Stimulated activated CD4-positive, alpha-beta T cell treated with anti-CD3 and anti-CD28 coated beads, Interleukin-2, amount 100 ng/mL, for 48 hours (primary cell): ENCODE results near the gene GATA3.
"Not testable (repeated sequence)": the region's sequence is repeated elsewhere in the genome, so short reads cannot be mapped to it uniquely, and the experiment has no call there.

ENCODE experiments used
- DNase-seq, 2 donors: peaks; one replicate each; pipeline ENCODE4 v3.0.0-alpha.2; 2020

Gene GATA3

GRCh38 chr10:8054494-8055407 lies at the start of gene GATA3:
TSS of gene GATA3 (plus strand) at chr10:8054688. CDS start at chr10:8055656, 968 bp downstream.
- peak; percentile 72 to 73 for DNase-seq

- DNase-seq, result no peak
Measured at GRCh38 chr10:8006274-8006999, 48.1 kb upstream of the GATA3 start.

- DNase-seq, result no peak
Measured at GRCh38 chr10:8009031-8009430, 45.5 kb upstream of the GATA3 start.

GRCh38 chr10:8013006-8013405 lies 41.5 kb upstream of the GATA3 start:
- DNase-seq, result no peak

- DNase-seq, result no peak
Measured at GRCh38 chr10:8013619-8014018, 40.9 kb upstream of the GATA3 start.

- DNase-seq, result no peak
Measured at GRCh38 chr10:8014649-8015048, 39.8 kb upstream of the GATA3 start.

GRCh38 chr10:8017277-8017676 lies 37.2 kb upstream of the GATA3 start:
- no peak for DNase-seq

- no peak for DNase-seq
Measured at GRCh38 chr10:8023321-8023720, 31.2 kb upstream of the GATA3 start.

- no peak for DNase-seq
Measured at GRCh38 chr10:8023851-8024250, 30.6 kb upstream of the GATA3 start.

- DNase-seq, result no peak
Measured at GRCh38 chr10:8026349-8027259, 27.9 kb upstream of the GATA3 start.

- DNase-seq, result not testable (repeated sequence)
Measured at GRCh38 chr10:8031211-8031610, 23.3 kb upstream of the GATA3 start.

GRCh38 chr10:8032558-8032957 lies 21.9 kb upstream of the GATA3 start:
- no peak for DNase-seq

GRCh38 chr10:8033812-8034465 lies 20.5 kb upstream of the GATA3 start:
- no peak for DNase-seq

GRCh38 chr10:8034466-8035005 lies 20.0 kb upstream of the GATA3 start:
- DNase-seq, result no peak

GRCh38 chr10:8035006-8035640 lies 19.4 kb upstream of the GATA3 start:
- no peak for DNase-seq

- no peak for DNase-seq
Measured at GRCh38 chr10:8035641-8036470, 18.6 kb upstream of the GATA3 start.

- no peak for DNase-seq
Measured at GRCh38 chr10:8036506-8037198, 17.8 kb upstream of the GATA3 start.

GRCh38 chr10:8037199-8037801 lies 17.2 kb upstream of the GATA3 start:
- peak in 1 of 2 donors; percentile 5 for DNase-seq
